ENCODE data around the gene SERPINF2. TPM values are rescaled to one million over a fixed set of nuclear protein-coding genes. Genes with fewer than 3 reads are reported as not detected.

The SERPINF2 gene
- total and polyA plus RNA-seq, 10 donors = 1.6 to 7.9 (median 5.0) TPM

DNA sequence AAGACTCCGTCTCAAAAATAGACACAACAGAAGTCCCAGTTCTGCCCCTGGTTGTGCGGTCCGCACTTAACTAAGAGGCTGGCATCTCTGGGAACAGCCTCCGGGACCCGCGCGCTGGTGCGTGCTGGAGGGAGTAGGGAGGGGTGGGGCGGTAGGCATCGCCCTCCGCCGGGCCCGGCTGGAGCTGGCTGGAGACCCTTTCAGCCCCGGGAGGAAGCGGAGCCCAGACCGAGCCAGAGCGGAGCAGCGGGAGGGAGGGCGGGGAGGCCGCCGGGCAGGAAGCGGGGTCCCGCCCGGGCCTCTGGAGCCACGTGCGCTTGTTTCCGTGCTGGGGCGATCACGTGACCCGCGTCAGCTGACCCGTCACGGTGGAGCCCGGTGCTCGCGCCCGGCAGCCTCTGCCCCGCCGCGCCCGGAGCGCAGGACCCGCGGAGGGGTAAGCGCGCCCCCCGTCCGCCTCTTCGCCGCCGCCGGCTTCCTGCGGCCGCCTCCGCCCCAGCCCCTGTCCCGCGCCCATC lies 18.3 kb upstream of the SERPINF2 start, which contains the start of gene WDR81:
Gene WDR81, plus strand, starts transcription at position 354 of the 518 bp plus-strand sequence. CDS start 256 bp downstream, outside the sequence.
- H3K9me3 ChIP-seq = no peaks in the 10 kb centered on the region
- TF ChIP-seq, protein P1, sequence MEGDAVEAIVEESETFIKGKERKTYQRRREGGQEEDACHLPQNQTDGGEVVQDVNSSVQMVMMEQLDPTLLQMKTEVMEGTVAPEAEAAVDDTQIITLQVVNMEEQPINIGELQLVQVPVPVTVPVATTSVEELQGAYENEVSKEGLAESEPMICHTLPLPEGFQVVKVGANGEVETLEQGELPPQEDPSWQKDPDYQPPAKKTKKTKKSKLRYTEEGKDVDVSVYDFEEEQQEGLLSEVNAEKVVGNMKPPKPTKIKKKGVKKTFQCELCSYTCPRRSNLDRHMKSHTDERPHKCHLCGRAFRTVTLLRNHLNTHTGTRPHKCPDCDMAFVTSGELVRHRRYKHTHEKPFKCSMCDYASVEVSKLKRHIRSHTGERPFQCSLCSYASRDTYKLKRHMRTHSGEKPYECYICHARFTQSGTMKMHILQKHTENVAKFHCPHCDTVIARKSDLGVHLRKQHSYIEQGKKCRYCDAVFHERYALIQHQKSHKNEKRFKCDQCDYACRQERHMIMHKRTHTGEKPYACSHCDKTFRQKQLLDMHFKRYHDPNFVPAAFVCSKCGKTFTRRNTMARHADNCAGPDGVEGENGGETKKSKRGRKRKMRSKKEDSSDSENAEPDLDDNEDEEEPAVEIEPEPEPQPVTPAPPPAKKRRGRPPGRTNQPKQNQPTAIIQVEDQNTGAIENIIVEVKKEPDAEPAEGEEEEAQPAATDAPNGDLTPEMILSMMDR (IDR thresholded peaks at IDR 0.05 in 8 of 11, conservative IDR thresholded peaks at IDR 0.05 in 3 of 11) = no peak
- peak; percentile 78 to 87 (median 86) for TF ChIP-seq POLR2AphosphoS5 (IDR thresholded peaks at IDR 0.05)
- WGBS, 5 donors = 0 to 1% (median 1%) methylated on average over 12 to 57 of the region's 57 CpGs
- intact Hi-C loops (cut with DNase I; ENCODE audit: low total_unique reads) = loop anchor here (5.0 kb wide), 1 partner anchor 143 kb away; no protein-coding TSS in a partner anchor
- peaks cover 0 to 39% (median 29%) of the 10 kb centered on the region in 6 donors for H3K36me3 ChIP-seq
- H3K4me3 ChIP-seq = peak within 1 kb of the TSS; percentile 69 to 99 (median 91)
- peaks cover 45 to 94% (median 82%) of the 10 kb centered on the region in 6 donors for H3K4me1 ChIP-seq
- peak within 1 kb of the TSS; percentile 82 to 96 (median 88) for H3K27ac ChIP-seq
- no peaks in the 10 kb centered on the region for H3K27me3 ChIP-seq (replicated peaks in 1 of 7)
- peak; percentile 99 for DNase-seq

DNA sequence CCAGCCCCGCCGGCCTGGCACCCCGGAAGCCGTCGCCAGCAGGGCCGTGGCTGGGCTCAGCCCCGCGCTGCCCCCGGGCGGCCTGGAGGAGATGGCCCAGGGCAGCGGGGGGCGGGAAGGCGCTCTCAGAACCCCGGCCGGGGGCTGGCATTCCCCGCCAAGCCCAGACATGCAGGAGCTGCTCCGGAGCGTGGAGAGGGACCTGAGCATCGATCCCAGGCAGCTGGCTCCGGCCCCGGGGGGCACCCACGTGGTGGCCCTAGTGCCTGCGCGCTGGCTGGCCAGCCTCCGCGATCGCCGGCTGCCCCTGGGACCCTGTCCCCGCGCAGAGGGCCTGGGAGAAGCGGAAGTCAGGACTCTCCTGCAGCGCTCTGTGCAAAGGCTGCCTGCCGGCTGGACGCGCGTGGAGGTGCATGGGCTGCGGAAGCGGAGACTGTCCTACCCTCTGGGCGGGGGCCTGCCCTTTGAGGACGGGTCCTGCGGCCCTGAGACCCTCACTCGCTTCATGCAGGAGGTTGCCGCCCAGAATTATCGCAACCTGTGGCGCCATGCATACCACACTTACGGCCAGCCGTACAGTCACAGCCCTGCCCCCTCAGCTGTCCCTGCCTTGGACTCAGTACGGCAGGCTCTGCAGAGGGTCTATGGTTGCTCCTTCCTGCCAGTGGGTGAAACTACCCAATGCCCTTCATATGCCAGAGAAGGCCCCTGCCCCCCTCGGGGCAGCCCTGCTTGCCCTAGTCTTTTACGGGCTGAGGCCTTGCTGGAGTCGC lies 17.6 kb upstream of the SERPINF2 start:
- TF ChIP-seq, protein P1 (IDR thresholded peaks at IDR 0.05 in 8 of 11, conservative IDR thresholded peaks at IDR 0.05 in 3 of 11) = peak in 2 of 11 experiments; percentile 24 to 26
- TF ChIP-seq POLR2A (IDR thresholded peaks at IDR 0.05) = no peak
- TF ChIP-seq POLR2AphosphoS5 (IDR thresholded peaks at IDR 0.05) = no peak
- Histone ChIP-seq H3K4me1 (peaks cover 45 to 97% (median 88%) of the 10 kb centered on the region in 6 donors), H3K36me3 (peaks cover 0 to 45% (median 29%) of the 10 kb centered on the region in 6 donors), H3K4me3 (peak overlapping the region; percentile 69 to 99 (median 91)), H3K9me3 (no peaks in the 10 kb centered on the region), H3K27ac (peak overlapping the region; percentile 82 to 96 (median 88)), H3K27me3 (replicated peaks in 1 of 7) (no peaks in the 10 kb centered on the region)
- intact Hi-C loops (cut with DNase I; ENCODE audit: low total_unique reads) = loop anchor here (5.0 kb wide), 1 partner anchor 142 kb away; no protein-coding TSS in a partner anchor
- WGBS, 5 donors = 10 to 52% (median 17%) methylated on average over 15 to 51 of the region's 51 CpGs
- peak; percentile 87 for DNase-seq

DNA sequence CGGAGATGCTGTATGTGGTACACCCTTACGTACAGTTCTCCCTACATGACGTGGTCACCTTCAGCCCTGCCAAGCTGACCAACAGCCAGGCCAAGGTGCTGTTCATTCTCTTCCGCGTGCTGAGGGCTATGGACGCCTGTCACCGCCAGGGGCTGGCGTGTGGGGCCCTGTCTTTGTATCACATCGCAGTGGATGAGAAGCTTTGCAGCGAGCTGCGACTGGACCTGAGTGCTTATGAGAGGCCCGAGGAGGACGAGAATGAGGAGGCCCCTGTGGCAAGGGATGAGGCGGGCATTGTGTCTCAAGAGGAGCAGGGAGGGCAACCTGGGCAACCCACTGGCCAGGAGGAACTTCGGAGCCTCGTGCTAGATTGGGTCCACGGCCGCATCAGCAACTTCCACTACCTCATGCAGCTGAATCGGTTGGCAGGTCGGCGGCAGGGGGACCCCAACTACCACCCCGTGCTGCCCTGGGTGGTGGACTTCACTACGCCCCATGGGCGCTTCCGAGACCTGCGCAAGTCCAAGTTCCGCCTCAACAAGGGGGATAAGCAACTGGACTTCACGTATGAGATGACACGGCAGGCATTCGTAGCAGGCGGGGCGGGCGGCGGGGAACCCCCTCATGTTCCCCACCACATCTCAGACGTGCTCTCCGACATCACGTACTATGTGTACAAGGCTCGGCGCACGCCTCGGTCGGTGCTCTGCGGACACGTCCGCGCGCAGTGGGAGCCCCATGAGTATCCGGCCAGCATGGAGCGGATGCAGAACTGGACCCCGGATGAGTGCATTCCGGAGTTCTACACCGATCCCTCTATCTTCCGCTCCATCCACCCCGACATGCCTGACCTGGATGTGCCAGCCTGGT lies 16.8 kb upstream of the SERPINF2 start:
- intact Hi-C loops (cut with DNase I; ENCODE audit: low total_unique reads) = no loop called here
- TF ChIP-seq POLR2A (IDR thresholded peaks at IDR 0.05) (no peak), POLR2AphosphoS5 (IDR thresholded peaks at IDR 0.05) (no peak)
- TF ChIP-seq, protein P1 (IDR thresholded peaks at IDR 0.05 in 8 of 11, conservative IDR thresholded peaks at IDR 0.05 in 3 of 11) = no peak
- 91 to 95% (median 94%) methylated on average over 43 to 54 of the region's 54 CpGs for WGBS, 5 donors
- H3K27me3 ChIP-seq (replicated peaks in 1 of 7) = no peaks in the 10 kb centered on the region
- peak; percentile 77 for DNase-seq
- peak overlapping the region in 6 of 8 donors; percentile 84 to 96 (median 91) for H3K27ac ChIP-seq
- peaks cover 40 to 98% (median 86%) of the 10 kb centered on the region in 6 donors for H3K4me1 ChIP-seq
- H3K9me3 ChIP-seq = no peaks in the 10 kb centered on the region
- peaks cover 0 to 54% (median 37%) of the 10 kb centered on the region in 6 donors for H3K36me3 ChIP-seq
- peak overlapping the region; percentile 69 to 99 (median 91) for H3K4me3 ChIP-seq

All from spleen (tissue), 11 donors.